Mesenchymal stem cell (in vitro differentiated cells and primary cell): ENCODE data around the gene TSHZ1.

Experiments used
- DNase-seq: peaks from one replicate; pipeline ENCODE4 v3.0.0-alpha.2; 2013
- H2AFZ ChIP-seq: one replicate; pipeline ENCODE4 v1.6.1; 2013; ENCODE audit warnings: low read depth, mild to moderate bottlenecking, control low read depth, inconsistent platforms, low read length, moderate library complexity
- H2AK5ac ChIP-seq: 2 replicates; pipeline ENCODE4 v1.6.1; 2013; ENCODE audit warnings: low read length, moderate library complexity, mild to moderate bottlenecking, inconsistent platforms; ENCODE audit not compliant: severe bottlenecking
- H2BK120ac ChIP-seq: one replicate; pipeline ENCODE4 v1.6.1; 2013; ENCODE audit warnings: low read depth, mild to moderate bottlenecking, inconsistent platforms, low read length, moderate library complexity
- H2BK12ac ChIP-seq, 2 experiments: one replicate each; pipeline ENCODE4 v1.6.1; 2013; ENCODE audit warnings: inconsistent platforms in 2 of 2, low read length in 2 of 2, mild to moderate bottlenecking in 2 of 2, moderate library complexity in 2 of 2, control low read depth in 1 of 2
- H2BK15ac ChIP-seq: one replicate; pipeline ENCODE4 v1.6.1; 2013; ENCODE audit warnings: mild to moderate bottlenecking, low read depth, inconsistent platforms; ENCODE audit not compliant: poor library complexity, severe bottlenecking
- H2BK5ac ChIP-seq: 2 replicates; pipeline ENCODE4 v1.6.1; 2013; ENCODE audit warnings: low read depth, mild to moderate bottlenecking, low read length, control low read depth, inconsistent platforms; ENCODE audit not compliant: poor library complexity, severe bottlenecking
- H3K14ac ChIP-seq, 2 experiments: one replicate each; pipeline ENCODE4 v1.6.1; 2013; ENCODE audit warnings: inconsistent platforms in 2 of 2, low read length in 2 of 2, control low read depth in 1 of 2, mild to moderate bottlenecking in 1 of 2, moderate library complexity in 1 of 2
- H3K18ac ChIP-seq, 2 experiments: one replicate each; pipeline ENCODE4 v1.6.1; 2013; ENCODE audit warnings: inconsistent platforms in 2 of 2, low read length in 2 of 2, control low read depth in 1 of 2, low read depth in 1 of 2, mild to moderate bottlenecking in 1 of 2
- H3K23ac ChIP-seq, 2 experiments: one replicate each; pipeline ENCODE4 v1.6.1; 2013; ENCODE audit warnings: inconsistent platforms in 2 of 2, low read length in 2 of 2, mild to moderate bottlenecking in 2 of 2, moderate library complexity in 2 of 2, control low read depth in 1 of 2
- H3K27ac ChIP-seq: 2 replicates; pipeline ENCODE4 v1.5.1; 2013; ENCODE audit warnings: mild to moderate bottlenecking, moderate library complexity, low read length, control low read depth, inconsistent platforms; ENCODE audit not compliant: poor library complexity, severe bottlenecking
- H3K27me3 ChIP-seq, 2 experiments: 2 replicates each; pipeline versions ENCODE4 v1.6.1 to v1.7.0; 2013; ENCODE audit warnings: low read length in 2 of 2, mild to moderate bottlenecking in 2 of 2, moderate library complexity in 2 of 2, control low read depth in 1 of 2, inconsistent platforms in 1 of 2; ENCODE audit not compliant: control insufficient read depth in 1 of 2, insufficient read depth in 1 of 2
- H3K36me3 ChIP-seq, 2 experiments: 2 replicates each; pipeline versions ENCODE4 v1.6.1 to v1.7.0; 2013; ENCODE audit warnings: low read length in 2 of 2, control low read depth in 1 of 2, inconsistent platforms in 1 of 2, low read depth in 1 of 2, mild to moderate bottlenecking in 1 of 2; ENCODE audit not compliant: insufficient read depth in 2 of 2, control insufficient read depth in 1 of 2
- H3K4ac ChIP-seq, 2 experiments: one replicate each; pipeline ENCODE4 v1.6.1; 2013; ENCODE audit warnings: inconsistent platforms in 2 of 2, low read length in 2 of 2, mild to moderate bottlenecking in 2 of 2, moderate library complexity in 2 of 2, control low read depth in 1 of 2, low read depth in 1 of 2
- H3K4me1 ChIP-seq: 2 replicates; pipeline ENCODE4 v1.6.1; 2013; ENCODE audit warnings: low read depth, low read length, control low read depth; ENCODE audit not compliant: control insufficient read depth, insufficient read depth
- H3K4me2 ChIP-seq: 2 replicates; pipeline ENCODE4 v1.6.1; 2013; ENCODE audit warnings: low read length, mild to moderate bottlenecking, inconsistent platforms; ENCODE audit not compliant: poor library complexity, severe bottlenecking
- H3K4me3 ChIP-seq, 2 experiments: 2 replicates each; pipeline versions ENCODE4 v1.5.1 to v1.7.0; 2013; ENCODE audit warnings: low read length in 2 of 2, mild to moderate bottlenecking in 2 of 2, control low read depth in 1 of 2, low read depth in 1 of 2; ENCODE audit not compliant: insufficient read depth in 1 of 2
- H3K79me1 ChIP-seq: replicated peaks from 2 replicates; pipeline ENCODE4 v1.6.1; 2013; ENCODE audit warnings: mild to moderate bottlenecking, control low read depth, low read length, inconsistent platforms; ENCODE audit not compliant: poor library complexity, severe bottlenecking
- H3K9ac ChIP-seq: 2 replicates; pipeline ENCODE4 v1.7.0; 2013; ENCODE audit warnings: mild to moderate bottlenecking, low read length, moderate library complexity
- H3K9me3 ChIP-seq: 2 replicates; pipeline ENCODE4 v1.7.0; 2013; ENCODE audit warnings: mild to moderate bottlenecking, low read length; ENCODE audit not compliant: control insufficient read depth
- H4K8ac ChIP-seq: one replicate; pipeline ENCODE4 v1.6.1; 2013; ENCODE audit warnings: inconsistent platforms, mild to moderate bottlenecking, low read length, moderate library complexity
- H4K91ac ChIP-seq: one replicate; pipeline ENCODE4 v1.6.1; 2013; ENCODE audit warnings: mild to moderate bottlenecking, low read length, inconsistent platforms
- WGBS: methylation state at CpG from one replicate; pipeline ENCODE4 v1.1.7; 2013; ENCODE audit warnings: mixed read lengths; 5-methylcytosine and 5-hydroxymethylcytosine counted together

The TSHZ1 gene

GRCh38 chr18:75248426-75249174 is 38.0 kb downstream of the TSHZ1 start:
- WGBS, result 81% methylated on average over 16 of the region's 20 CpGs
- Histone ChIP-seq H2BK5ac (no peak overlapping the region), H3K9ac (peak overlapping the region; percentile 94), H3K9me3 (no peaks in the 10 kb centered on the region), H3K79me1 (peaks cover 24% of the 10 kb centered on the region), H3K18ac (peak overlapping the region; percentile 48 to 79), H3K4ac (peak overlapping the region in 1 of 2 experiments; percentile 40), H3K4me1 (peaks cover 10% of the 10 kb centered on the region), H2BK15ac (peak overlapping the region; percentile 17), H4K8ac (peak overlapping the region; percentile 74), H3K23ac (no peak overlapping the region), H2BK120ac (peak overlapping the region; percentile 21), H2BK12ac (no peak overlapping the region), H2AFZ (peak overlapping the region; percentile 72), H4K91ac (peak overlapping the region; percentile 43), H3K36me3 (no peaks in the 10 kb centered on the region), H3K4me3 (peak overlapping the region in 1 of 2 experiments; percentile 77), H3K14ac (peak overlapping the region in 1 of 2 experiments; percentile 26), H3K27ac (no peak overlapping the region), H3K4me2 (no peak overlapping the region), H2AK5ac (peak overlapping the region; percentile 43), H3K27me3 (no peaks in the 10 kb centered on the region)
- peak; percentile 18 for DNase-seq

- Histone ChIP-seq H2BK15ac (peak overlapping the region; percentile 17), H2BK12ac (no peak overlapping the region), H4K8ac (peak overlapping the region; percentile 74), H3K79me1 (peaks cover 24% of the 10 kb centered on the region), H4K91ac (peak overlapping the region; percentile 43), H3K9ac (no peak overlapping the region), H3K4me1 (peaks cover 10% of the 10 kb centered on the region), H3K4me2 (no peak overlapping the region), H3K4ac (no peak overlapping the region), H2AFZ (no peak overlapping the region), H3K36me3 (no peaks in the 10 kb centered on the region), H2BK120ac (peak overlapping the region; percentile 21), H3K23ac (no peak overlapping the region), H3K27ac (no peak overlapping the region), H2AK5ac (no peak overlapping the region), H3K4me3 (no peak overlapping the region), H2BK5ac (no peak overlapping the region), H3K18ac (peak overlapping the region; percentile 44 to 79), H3K27me3 (no peaks in the 10 kb centered on the region), H3K14ac (no peak overlapping the region), H3K9me3 (no peaks in the 10 kb centered on the region)
- no peak for DNase-seq
- WGBS, result 95% methylated on average over 7 of the region's 9 CpGs
These were observed 38.5 kb downstream of the TSHZ1 start for GRCh38 chr18:75249175-75249518.

- Histone ChIP-seq H3K14ac (peak overlapping the region in 1 of 2 experiments; percentile 89), H2AK5ac (no peak overlapping the region), H3K79me1 (peaks cover 21% of the 10 kb centered on the region), H2BK5ac (no peak overlapping the region), H3K4me3 (no peak overlapping the region), H3K9ac (no peak overlapping the region), H3K4me1 (peaks cover 10% of the 10 kb centered on the region), H3K27ac (no peak overlapping the region), H4K8ac (no peak overlapping the region), H4K91ac (peak overlapping the region; percentile 28), H2BK12ac (peak overlapping the region in 1 of 2 experiments; percentile 42), H3K4ac (peak overlapping the region in 1 of 2 experiments; percentile 21), H3K27me3 (no peaks in the 10 kb centered on the region), H3K18ac (peak overlapping the region; percentile 4 to 37), H3K23ac (no peak overlapping the region), H2AFZ (no peak overlapping the region), H3K36me3 (no peaks in the 10 kb centered on the region), H3K4me2 (no peak overlapping the region), H3K9me3 (no peaks in the 10 kb centered on the region), H2BK120ac (peak overlapping the region; percentile 45), H2BK15ac (no peak overlapping the region)
- DNase-seq, result no peak
- 90% methylated on average over 14 of the region's 18 CpGs for WGBS
These were observed 39.3 kb downstream of the TSHZ1 start for GRCh38 chr18:75249672-75250470.

GRCh38 chr18:75250471-75250821 is 39.8 kb downstream of the TSHZ1 start:
- Histone ChIP-seq H3K4me1 (peaks cover 10% of the 10 kb centered on the region), H3K36me3 (no peaks in the 10 kb centered on the region), H3K4me2 (no peak overlapping the region), H3K79me1 (peaks cover 21% of the 10 kb centered on the region), H3K9me3 (no peaks in the 10 kb centered on the region), H2BK5ac (no peak overlapping the region), H2BK12ac (peak overlapping the region in 1 of 2 experiments; percentile 42), H3K18ac (peak overlapping the region in 1 of 2 experiments; percentile 37), H4K8ac (no peak overlapping the region), H3K9ac (no peak overlapping the region), H3K23ac (no peak overlapping the region), H2AFZ (no peak overlapping the region), H2AK5ac (no peak overlapping the region), H3K27ac (no peak overlapping the region), H2BK15ac (no peak overlapping the region), H3K27me3 (no peaks in the 10 kb centered on the region), H3K4me3 (no peak overlapping the region), H4K91ac (peak overlapping the region; percentile 28), H3K4ac (no peak overlapping the region), H2BK120ac (peak overlapping the region; percentile 45), H3K14ac (peak overlapping the region in 1 of 2 experiments; percentile 76)
- DNase-seq, result no peak
- WGBS, result 99% methylated on average over 20 of the region's 20 CpGs
